ENCODE data around the gene CWC25. TPM values are rescaled to one million over a fixed set of nuclear protein-coding genes. Genes with fewer than 3 reads are reported as not detected.

CWC25 gene
- total and polyA plus RNA-seq, 9 of the 15 experiments (the other 6 are each of a cell fraction or from before 2014, with no cell fraction given), result 16.5 to 27.4 (median 23.0) TPM

DNA sequence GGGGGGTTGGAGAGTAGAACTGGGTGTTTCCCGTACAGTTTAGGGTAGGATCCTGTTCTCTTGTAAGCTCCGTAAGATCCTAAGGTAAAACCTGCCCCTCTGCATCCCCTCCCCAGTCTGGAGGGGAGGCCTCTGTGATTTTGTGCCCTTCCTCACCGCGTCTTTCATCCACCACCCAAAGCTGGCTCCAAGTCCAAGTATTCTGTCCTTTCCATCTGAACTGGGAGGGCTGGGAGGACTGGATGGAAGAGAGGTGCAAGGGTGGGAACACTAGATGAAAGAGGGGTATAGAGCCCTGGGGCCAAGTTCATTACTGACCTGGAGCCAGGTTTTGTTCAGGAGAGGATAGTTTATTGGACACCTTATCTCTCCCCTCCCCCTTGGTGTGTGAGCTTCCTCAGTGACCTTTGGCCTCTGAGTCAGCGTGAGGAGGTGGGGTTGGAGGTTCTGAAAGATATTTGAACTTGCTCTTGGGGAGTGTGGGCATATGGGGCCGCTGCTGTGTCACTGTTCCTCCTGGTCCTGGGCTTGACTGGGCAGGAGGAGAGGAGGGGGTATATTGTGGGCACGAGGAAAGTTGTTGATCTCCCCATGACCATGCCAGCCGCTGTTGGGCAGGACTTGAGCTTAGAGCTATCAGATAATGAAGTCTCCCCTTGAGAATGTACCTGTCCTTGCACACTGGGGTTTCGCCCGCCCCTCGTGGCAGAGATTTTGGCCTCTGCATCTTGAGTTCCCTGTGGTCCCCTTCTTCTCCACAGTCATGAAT, 46.3 kb upstream of the CWC25 start (continued):
- TF ChIP-seq ZNF282 (CRISPR knock-in tag; IDR thresholded peaks at IDR 0.05) (no peak), ZNF507 (tag; conservative IDR thresholded peaks at IDR 0.05) (no peak), ZNF695 (CRISPR knock-in tag; IDR thresholded peaks at IDR 0.05) (no peak), RCOR1 (IDR thresholded peaks at IDR 0.05; ENCODE audit: borderline replicate concordance in 1 of 2, low read depth in 2 of 2, low read length in 2 of 2) (peak in 1 of 2 experiments; percentile 87; a peak in 2 of 4 replicates), SOX6 (IDR thresholded peaks at IDR 0.05) (peak; percentile 49; the same call in 1 of the 2 replicates), ZNF174 (CRISPR knock-in tag; IDR thresholded peaks at IDR 0.05) (no peak), SP1 (CRISPR knock-in tag; IDR thresholded peaks at IDR 0.05) (no peak; the same call in 1 of the 2 replicates), ADNP (tag; IDR thresholded peaks at IDR 0.05) (no peak), MXI1 (IDR thresholded peaks at IDR 0.05; ENCODE audit: low read depth, low read length) (no peak), ZBTB1 (CRISPR knock-in tag; IDR thresholded peaks at IDR 0.05; ENCODE audit: borderline replicate concordance, low read depth) (no peak), ZNF124 (CRISPR knock-in tag; IDR thresholded peaks at IDR 0.05) (no peak), IRF2 (CRISPR knock-in tag; IDR thresholded peaks at IDR 0.05) (no peak), SP2 (IDR thresholded peaks at IDR 0.05; ENCODE audit: extremely low read depth, low read depth, low read length, poor library complexity, severe bottlenecking) (no peak), MTA3 (IDR thresholded peaks at IDR 0.05; ENCODE audit: borderline replicate concordance) (peak; percentile 75; the same call in 1 of the 2 replicates), ZNF766 (CRISPR knock-in tag; conservative IDR thresholded peaks at IDR 0.05) (no peak), ZNF77 (CRISPR knock-in tag; IDR thresholded peaks at IDR 0.05) (no peak), ZC3H4 (CRISPR knock-in tag; IDR thresholded peaks at IDR 0.05; ENCODE audit: borderline replicate concordance) (no peak)
- TF ChIP-seq, protein P1, sequence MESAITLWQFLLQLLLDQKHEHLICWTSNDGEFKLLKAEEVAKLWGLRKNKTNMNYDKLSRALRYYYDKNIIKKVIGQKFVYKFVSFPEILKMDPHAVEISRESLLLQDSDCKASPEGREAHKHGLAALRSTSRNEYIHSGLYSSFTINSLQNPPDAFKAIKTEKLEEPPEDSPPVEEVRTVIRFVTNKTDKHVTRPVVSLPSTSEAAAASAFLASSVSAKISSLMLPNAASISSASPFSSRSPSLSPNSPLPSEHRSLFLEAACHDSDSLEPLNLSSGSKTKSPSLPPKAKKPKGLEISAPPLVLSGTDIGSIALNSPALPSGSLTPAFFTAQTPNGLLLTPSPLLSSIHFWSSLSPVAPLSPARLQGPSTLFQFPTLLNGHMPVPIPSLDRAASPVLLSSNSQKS (CRISPR knock-in tag; IDR thresholded peaks at IDR 0.05), result no peak
- TF ChIP-seq, protein P2, sequence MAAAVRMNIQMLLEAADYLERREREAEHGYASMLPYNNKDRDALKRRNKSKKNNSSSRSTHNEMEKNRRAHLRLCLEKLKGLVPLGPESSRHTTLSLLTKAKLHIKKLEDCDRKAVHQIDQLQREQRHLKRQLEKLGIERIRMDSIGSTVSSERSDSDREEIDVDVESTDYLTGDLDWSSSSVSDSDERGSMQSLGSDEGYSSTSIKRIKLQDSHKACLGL (CRISPR knock-in tag; IDR thresholded peaks at IDR 0.05; ENCODE audit: borderline replicate concordance, poor library complexity, severe bottlenecking), result no peak
- TF ChIP-seq, protein P3, sequence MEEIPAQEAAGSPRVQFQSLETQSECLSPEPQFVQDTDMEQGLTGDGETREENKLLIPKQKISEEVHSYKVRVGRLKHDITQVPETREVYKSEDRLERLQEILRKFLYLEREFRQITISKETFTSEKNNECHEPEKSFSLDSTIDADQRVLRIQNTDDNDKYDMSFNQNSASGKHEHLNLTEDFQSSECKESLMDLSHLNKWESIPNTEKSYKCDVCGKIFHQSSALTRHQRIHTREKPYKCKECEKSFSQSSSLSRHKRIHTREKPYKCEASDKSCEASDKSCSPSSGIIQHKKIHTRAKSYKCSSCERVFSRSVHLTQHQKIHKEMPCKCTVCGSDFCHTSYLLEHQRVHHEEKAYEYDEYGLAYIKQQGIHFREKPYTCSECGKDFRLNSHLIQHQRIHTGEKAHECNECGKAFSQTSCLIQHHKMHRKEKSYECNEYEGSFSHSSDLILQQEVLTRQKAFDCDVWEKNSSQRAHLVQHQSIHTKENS (CRISPR knock-in tag; IDR thresholded peaks at IDR 0.05), result no peak
- TF ChIP-seq, protein P4, sequence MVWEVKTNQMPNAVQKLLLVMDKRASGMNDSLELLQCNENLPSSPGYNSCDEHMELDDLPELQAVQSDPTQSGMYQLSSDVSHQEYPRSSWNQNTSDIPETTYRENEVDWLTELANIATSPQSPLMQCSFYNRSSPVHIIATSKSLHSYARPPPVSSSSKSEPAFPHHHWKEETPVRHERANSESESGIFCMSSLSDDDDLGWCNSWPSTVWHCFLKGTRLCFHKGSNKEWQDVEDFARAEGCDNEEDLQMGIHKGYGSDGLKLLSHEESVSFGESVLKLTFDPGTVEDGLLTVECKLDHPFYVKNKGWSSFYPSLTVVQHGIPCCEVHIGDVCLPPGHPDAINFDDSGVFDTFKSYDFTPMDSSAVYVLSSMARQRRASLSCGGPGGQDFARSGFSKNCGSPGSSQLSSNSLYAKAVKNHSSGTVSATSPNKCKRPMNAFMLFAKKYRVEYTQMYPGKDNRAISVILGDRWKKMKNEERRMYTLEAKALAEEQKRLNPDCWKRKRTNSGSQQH (CRISPR knock-in tag; IDR thresholded peaks at IDR 0.05), result no peak
- TF ChIP-seq, protein P5, sequence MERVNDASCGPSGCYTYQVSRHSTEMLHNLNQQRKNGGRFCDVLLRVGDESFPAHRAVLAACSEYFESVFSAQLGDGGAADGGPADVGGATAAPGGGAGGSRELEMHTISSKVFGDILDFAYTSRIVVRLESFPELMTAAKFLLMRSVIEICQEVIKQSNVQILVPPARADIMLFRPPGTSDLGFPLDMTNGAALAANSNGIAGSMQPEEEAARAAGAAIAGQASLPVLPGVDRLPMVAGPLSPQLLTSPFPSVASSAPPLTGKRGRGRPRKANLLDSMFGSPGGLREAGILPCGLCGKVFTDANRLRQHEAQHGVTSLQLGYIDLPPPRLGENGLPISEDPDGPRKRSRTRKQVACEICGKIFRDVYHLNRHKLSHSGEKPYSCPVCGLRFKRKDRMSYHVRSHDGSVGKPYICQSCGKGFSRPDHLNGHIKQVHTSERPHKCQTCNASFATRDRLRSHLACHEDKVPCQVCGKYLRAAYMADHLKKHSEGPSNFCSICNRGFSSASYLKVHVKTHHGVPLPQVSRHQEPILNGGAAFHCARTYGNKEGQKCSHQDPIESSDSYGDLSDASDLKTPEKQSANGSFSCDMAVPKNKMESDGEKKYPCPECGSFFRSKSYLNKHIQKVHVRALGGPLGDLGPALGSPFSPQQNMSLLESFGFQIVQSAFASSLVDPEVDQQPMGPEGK (CRISPR knock-in tag; IDR thresholded peaks at IDR 0.05; ENCODE audit: borderline replicate concordance), result no peak

Measured in K562 (cell line).